ENCODE results near the gene CSRNP3.

Gene CSRNP3

GRCh38 chr2:165453561-165454094 is 15.9 kb upstream of the CSRNP3 start:
- H3K4me2 ChIP-seq (ENCODE audit: low read length): no peak overlapping the region
- no peak overlapping the region for H2BK120ac ChIP-seq (ENCODE audit: insufficient read depth, low read length, poor library complexity)
- no peak overlapping the region for H3K18ac ChIP-seq (ENCODE audit: low read length)
- H3K4ac ChIP-seq (ENCODE audit: low read depth, low read length): no peak overlapping the region
- no peak overlapping the region for H3K4me3 ChIP-seq (ENCODE audit: low read depth, low read length)
- no peak overlapping the region for H2BK12ac ChIP-seq (ENCODE audit: low read length)
- no peak overlapping the region for H4K8ac ChIP-seq (ENCODE audit: low read depth, low read length)
- no peaks in the 10 kb centered on the region for H3K79me2 ChIP-seq (ENCODE audit: control insufficient read depth, insufficient read depth, low read length, poor library complexity)
- WGBS (ENCODE audit: extremely low coverage, insufficient coverage, insufficient read length): no CpG with 5 or more reads among the region's 5 CpGs
- H4K91ac ChIP-seq (ENCODE audit: low read depth, low read length): no peak overlapping the region
- no peaks in the 10 kb centered on the region for H3K4me1 ChIP-seq (ENCODE audit: control insufficient read depth in 1 of 2, insufficient read depth in 2 of 2, low read length in 2 of 2)
- no peak overlapping the region for H3K27ac ChIP-seq (ENCODE audit: low read depth, low read length)
- H4K12ac ChIP-seq (ENCODE audit: low read depth, low read length): no peak overlapping the region
- DNase-seq: peak in 1 of 2 donors; percentile 39
- H3K36me3 ChIP-seq (ENCODE audit: control insufficient read depth in 1 of 2, insufficient read depth in 2 of 2, low read length in 2 of 2): no peaks in the 10 kb centered on the region
- no peak overlapping the region for H2AFZ ChIP-seq (ENCODE audit: insufficient read depth, low read length, poor library complexity)
- H3K79me1 ChIP-seq (ENCODE audit: low read length): no peaks in the 10 kb centered on the region
- H2BK5ac ChIP-seq (ENCODE audit: low read depth, low read length, poor library complexity): no peak overlapping the region
- no peak overlapping the region for H2AK5ac ChIP-seq (ENCODE audit: low read length)
- H3K9me3 ChIP-seq (ENCODE audit: insufficient read depth, low read depth, low read length): no peaks in the 10 kb centered on the region
- no peaks in the 10 kb centered on the region for H3K27me3 ChIP-seq (ENCODE audit: insufficient read depth, low read length)
- no peak overlapping the region for H3K14ac ChIP-seq (ENCODE audit: low read length)
- no peak overlapping the region for H3K9ac ChIP-seq (ENCODE audit: low read length)
- no peak overlapping the region for H3K23ac ChIP-seq (ENCODE audit: low read length)

- Histone ChIP-seq H3K4me1 (ENCODE audit: control insufficient read depth in 1 of 2, insufficient read depth in 2 of 2, low read length in 2 of 2) (no peaks in the 10 kb centered on the region), H2BK5ac (ENCODE audit: low read depth, low read length, poor library complexity) (no peak overlapping the region), H3K36me3 (ENCODE audit: control insufficient read depth in 1 of 2, insufficient read depth in 2 of 2, low read length in 2 of 2) (no peaks in the 10 kb centered on the region), H2AK5ac (ENCODE audit: low read length) (no peak overlapping the region), H2BK12ac (ENCODE audit: low read length) (no peak overlapping the region), H3K79me1 (ENCODE audit: low read length) (no peaks in the 10 kb centered on the region), H4K91ac (ENCODE audit: low read depth, low read length) (no peak overlapping the region), H3K27ac (ENCODE audit: low read depth, low read length) (no peak overlapping the region), H3K9ac (ENCODE audit: low read length) (no peak overlapping the region), H3K9me3 (ENCODE audit: insufficient read depth, low read depth, low read length) (no peaks in the 10 kb centered on the region), H3K18ac (ENCODE audit: low read length) (no peak overlapping the region), H3K4ac (ENCODE audit: low read depth, low read length) (no peak overlapping the region), H3K4me3 (ENCODE audit: low read depth, low read length) (no peak overlapping the region), H3K27me3 (ENCODE audit: insufficient read depth, low read length) (no peaks in the 10 kb centered on the region), H4K8ac (ENCODE audit: low read depth, low read length) (no peak overlapping the region), H3K4me2 (ENCODE audit: low read length) (no peak overlapping the region), H2AFZ (ENCODE audit: insufficient read depth, low read length, poor library complexity) (no peak overlapping the region), H3K23ac (ENCODE audit: low read length) (no peak overlapping the region), H3K79me2 (ENCODE audit: control insufficient read depth, insufficient read depth, low read length, poor library complexity) (no peaks in the 10 kb centered on the region), H3K14ac (ENCODE audit: low read length) (no peak overlapping the region), H4K12ac (ENCODE audit: low read depth, low read length) (no peak overlapping the region), H2BK120ac (ENCODE audit: insufficient read depth, low read length, poor library complexity) (no peak overlapping the region)
- no CpG with 5 or more reads among the region's 1 CpG for whole genome bisulfite sequencing (ENCODE audit: extremely low coverage, insufficient coverage, insufficient read length)
- no peak for DNase-seq
These were observed 14.6 kb upstream of the CSRNP3 start for GRCh38 chr2:165454905-165455304.

- Histone ChIP-seq H4K91ac (ENCODE audit: low read depth, low read length) (no peak overlapping the region), H3K4me3 (ENCODE audit: low read depth, low read length) (no peak overlapping the region), H3K4ac (ENCODE audit: low read depth, low read length) (no peak overlapping the region), H3K27ac (ENCODE audit: low read depth, low read length) (no peak overlapping the region), H4K8ac (ENCODE audit: low read depth, low read length) (no peak overlapping the region), H3K14ac (ENCODE audit: low read length) (no peak overlapping the region), H3K27me3 (ENCODE audit: insufficient read depth, low read length) (no peaks in the 10 kb centered on the region), H3K4me2 (ENCODE audit: low read length) (no peak overlapping the region), H3K9ac (ENCODE audit: low read length) (no peak overlapping the region), H2AFZ (ENCODE audit: insufficient read depth, low read length, poor library complexity) (no peak overlapping the region), H3K4me1 (ENCODE audit: control insufficient read depth in 1 of 2, insufficient read depth in 2 of 2, low read length in 2 of 2) (no peaks in the 10 kb centered on the region), H3K79me2 (ENCODE audit: control insufficient read depth, insufficient read depth, low read length, poor library complexity) (no peaks in the 10 kb centered on the region), H3K79me1 (ENCODE audit: low read length) (no peaks in the 10 kb centered on the region), H3K9me3 (ENCODE audit: insufficient read depth, low read depth, low read length) (no peaks in the 10 kb centered on the region), H4K12ac (ENCODE audit: low read depth, low read length) (no peak overlapping the region), H2AK5ac (ENCODE audit: low read length) (no peak overlapping the region), H2BK120ac (ENCODE audit: insufficient read depth, low read length, poor library complexity) (no peak overlapping the region), H3K36me3 (ENCODE audit: control insufficient read depth in 1 of 2, insufficient read depth in 2 of 2, low read length in 2 of 2) (no peaks in the 10 kb centered on the region), H3K23ac (ENCODE audit: low read length) (no peak overlapping the region), H3K18ac (ENCODE audit: low read length) (no peak overlapping the region), H2BK5ac (ENCODE audit: low read depth, low read length, poor library complexity) (no peak overlapping the region), H2BK12ac (ENCODE audit: low read length) (no peak overlapping the region)
- no CpG with 5 or more reads among the region's 1 CpG for WGBS (ENCODE audit: extremely low coverage, insufficient coverage, insufficient read length)
- no peak for DNase-seq
These were observed 13.5 kb upstream of the CSRNP3 start for GRCh38 chr2:165456027-165456426.

- H3K4me2 ChIP-seq (ENCODE audit: low read length): no peak overlapping the region
- H3K27me3 ChIP-seq (ENCODE audit: insufficient read depth, low read length): no peaks in the 10 kb centered on the region
- no peak overlapping the region for H2BK5ac ChIP-seq (ENCODE audit: low read depth, low read length, poor library complexity)
- no peak for DNase-seq
- H3K79me2 ChIP-seq (ENCODE audit: control insufficient read depth, insufficient read depth, low read length, poor library complexity): no peaks in the 10 kb centered on the region
- H3K36me3 ChIP-seq (ENCODE audit: control insufficient read depth in 1 of 2, insufficient read depth in 2 of 2, low read length in 2 of 2): no peaks in the 10 kb centered on the region
- no peak overlapping the region for H4K91ac ChIP-seq (ENCODE audit: low read depth, low read length)
- H3K9ac ChIP-seq (ENCODE audit: low read length): no peak overlapping the region
- H3K14ac ChIP-seq (ENCODE audit: low read length): no peak overlapping the region
- H3K79me1 ChIP-seq (ENCODE audit: low read length): no peaks in the 10 kb centered on the region
- H3K4ac ChIP-seq (ENCODE audit: low read depth, low read length): no peak overlapping the region
- no peak overlapping the region for H3K18ac ChIP-seq (ENCODE audit: low read length)
- no peaks in the 10 kb centered on the region for H3K4me1 ChIP-seq (ENCODE audit: control insufficient read depth in 1 of 2, insufficient read depth in 2 of 2, low read length in 2 of 2)
- H2AK5ac ChIP-seq (ENCODE audit: low read length): no peak overlapping the region
- no peak overlapping the region for H4K8ac ChIP-seq (ENCODE audit: low read depth, low read length)
- H3K23ac ChIP-seq (ENCODE audit: low read length): no peak overlapping the region
- H2AFZ ChIP-seq (ENCODE audit: insufficient read depth, low read length, poor library complexity): no peak overlapping the region
- H2BK12ac ChIP-seq (ENCODE audit: low read length): no peak overlapping the region
- H3K4me3 ChIP-seq (ENCODE audit: low read depth, low read length): no peak overlapping the region
- H4K12ac ChIP-seq (ENCODE audit: low read depth, low read length): no peak overlapping the region
- H2BK120ac ChIP-seq (ENCODE audit: insufficient read depth, low read length, poor library complexity): no peak overlapping the region
- no peaks in the 10 kb centered on the region for H3K9me3 ChIP-seq (ENCODE audit: insufficient read depth, low read depth, low read length)
- no peak overlapping the region for H3K27ac ChIP-seq (ENCODE audit: low read depth, low read length)
- WGBS (ENCODE audit: extremely low coverage, insufficient coverage, insufficient read length): no CpG with 5 or more reads among the region's 3 CpGs
These were observed 7.1 kb upstream of the CSRNP3 start for GRCh38 chr2:165462443-165462842.
